Measurements from ENCODE around the gene NGEF. TPM values are rescaled to one million over a fixed set of nuclear protein-coding genes. Genes with fewer than 3 reads are reported as not detected.

NGEF gene
- total and polyA plus RNA-seq, 4 donors, result 10.6 to 22.6 (median 10.8) TPM

- peaks cover 2 to 8% (median 3%) of the 10 kb centered on the region in 4 donors for H3K4me1 ChIP-seq (ENCODE audit: control insufficient read depth in 4 of 4, insufficient read depth in 4 of 4, low read length in 3 of 4)
- TF ChIP-seq HNF4A (conservative IDR thresholded peaks at IDR 0.05) (no peak), EGR1 (IDR thresholded peaks at IDR 0.05; ENCODE audit: low read depth in 2 of 2) (no peak), NR2F2 (IDR thresholded peaks at IDR 0.05) (no peak), RXRA (IDR thresholded peaks at IDR 0.05) (no peak), FOXA1 (IDR thresholded peaks at IDR 0.05) (no peak), ATF3 (IDR thresholded peaks at IDR 0.05) (no peak)
- H3K4me3 ChIP-seq (ENCODE audit: low read depth in 1 of 3, low read length in 3 of 3), result no peak overlapping the region
- no peak overlapping the region for H3K9ac ChIP-seq (ENCODE audit: low read depth in 1 of 2, low read length in 2 of 2)
- no peak for DNase-seq (ENCODE audit: low spot score)
- H3K36me3 ChIP-seq (ENCODE audit: control insufficient read depth in 4 of 4, insufficient read depth in 3 of 4, low read depth in 1 of 4, low read length in 3 of 4), result no peaks in the 10 kb centered on the region
- 91% methylated on average over 1 of the region's 1 CpG for WGBS
- no peak overlapping the region for H3K27ac ChIP-seq (ENCODE audit: low read depth in 1 of 2, low read length in 2 of 2)
- no peaks in the 10 kb centered on the region for H3K9me3 ChIP-seq (ENCODE audit: control insufficient read depth in 4 of 4, low read length in 3 of 4)
- H3K27me3 ChIP-seq (ENCODE audit: control insufficient read depth in 4 of 4, insufficient read depth in 4 of 4, low read length in 3 of 4), result no peaks in the 10 kb centered on the region
Measured at GRCh38 chr2:233017947-233018346, 4.9 kb upstream of the NGEF start.

- Histone ChIP-seq H3K9me3 (ENCODE audit: control insufficient read depth in 4 of 4, low read length in 3 of 4) (no peaks in the 10 kb centered on the region), H3K36me3 (ENCODE audit: control insufficient read depth in 4 of 4, insufficient read depth in 3 of 4, low read depth in 1 of 4, low read length in 3 of 4) (no peaks in the 10 kb centered on the region), H3K27ac (ENCODE audit: low read depth in 1 of 2, low read length in 2 of 2) (no peak overlapping the region), H3K27me3 (ENCODE audit: control insufficient read depth in 4 of 4, insufficient read depth in 4 of 4, low read length in 3 of 4) (no peaks in the 10 kb centered on the region), H3K4me3 (ENCODE audit: low read depth in 1 of 3, low read length in 3 of 3) (no peak overlapping the region), H3K4me1 (ENCODE audit: control insufficient read depth in 4 of 4, insufficient read depth in 4 of 4, low read length in 3 of 4) (peaks cover 13 to 30% (median 19%) of the 10 kb centered on the region in 4 donors), H3K9ac (ENCODE audit: low read depth in 1 of 2, low read length in 2 of 2) (no peak overlapping the region)
- DNase-seq (ENCODE audit: low spot score), result no peak
- no peak for TF ChIP-seq EGR1 (IDR thresholded peaks at IDR 0.05; ENCODE audit: low read depth in 2 of 2)
- TF ChIP-seq YY1 (IDR thresholded peaks at IDR 0.05), result no peak
- no peak for TF ChIP-seq TAF1 (conservative IDR thresholded peaks at IDR 0.05)
- TF ChIP-seq SP1 (IDR thresholded peaks at IDR 0.05), result no peak
- no peak for TF ChIP-seq NR2F2 (IDR thresholded peaks at IDR 0.05)
- TF ChIP-seq, protein P1, sequence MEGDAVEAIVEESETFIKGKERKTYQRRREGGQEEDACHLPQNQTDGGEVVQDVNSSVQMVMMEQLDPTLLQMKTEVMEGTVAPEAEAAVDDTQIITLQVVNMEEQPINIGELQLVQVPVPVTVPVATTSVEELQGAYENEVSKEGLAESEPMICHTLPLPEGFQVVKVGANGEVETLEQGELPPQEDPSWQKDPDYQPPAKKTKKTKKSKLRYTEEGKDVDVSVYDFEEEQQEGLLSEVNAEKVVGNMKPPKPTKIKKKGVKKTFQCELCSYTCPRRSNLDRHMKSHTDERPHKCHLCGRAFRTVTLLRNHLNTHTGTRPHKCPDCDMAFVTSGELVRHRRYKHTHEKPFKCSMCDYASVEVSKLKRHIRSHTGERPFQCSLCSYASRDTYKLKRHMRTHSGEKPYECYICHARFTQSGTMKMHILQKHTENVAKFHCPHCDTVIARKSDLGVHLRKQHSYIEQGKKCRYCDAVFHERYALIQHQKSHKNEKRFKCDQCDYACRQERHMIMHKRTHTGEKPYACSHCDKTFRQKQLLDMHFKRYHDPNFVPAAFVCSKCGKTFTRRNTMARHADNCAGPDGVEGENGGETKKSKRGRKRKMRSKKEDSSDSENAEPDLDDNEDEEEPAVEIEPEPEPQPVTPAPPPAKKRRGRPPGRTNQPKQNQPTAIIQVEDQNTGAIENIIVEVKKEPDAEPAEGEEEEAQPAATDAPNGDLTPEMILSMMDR (IDR thresholded peaks at IDR 0.05; ENCODE audit: low read depth, low read length, missing input control), result no peak
- TF ChIP-seq HNF4G (IDR thresholded peaks at IDR 0.05), result no peak
- TF ChIP-seq GABPA (IDR thresholded peaks at IDR 0.05 in 1 of 2, conservative IDR thresholded peaks at IDR 0.05 in 1 of 2), result no peak
- TF ChIP-seq FOXA2 (IDR thresholded peaks at IDR 0.05), result no peak
- TF ChIP-seq FOXA1 (IDR thresholded peaks at IDR 0.05), result no peak
- TF ChIP-seq, protein P2, sequence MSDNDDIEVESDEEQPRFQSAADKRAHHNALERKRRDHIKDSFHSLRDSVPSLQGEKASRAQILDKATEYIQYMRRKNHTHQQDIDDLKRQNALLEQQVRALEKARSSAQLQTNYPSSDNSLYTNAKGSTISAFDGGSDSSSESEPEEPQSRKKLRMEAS (IDR thresholded peaks at IDR 0.05), result no peak
- TF ChIP-seq RXRA (IDR thresholded peaks at IDR 0.05), result no peak
- no peak for TF ChIP-seq RAD21 (IDR thresholded peaks at IDR 0.05)
- TF ChIP-seq HNF4A (conservative IDR thresholded peaks at IDR 0.05), result no peak
- TF ChIP-seq, protein P3, sequence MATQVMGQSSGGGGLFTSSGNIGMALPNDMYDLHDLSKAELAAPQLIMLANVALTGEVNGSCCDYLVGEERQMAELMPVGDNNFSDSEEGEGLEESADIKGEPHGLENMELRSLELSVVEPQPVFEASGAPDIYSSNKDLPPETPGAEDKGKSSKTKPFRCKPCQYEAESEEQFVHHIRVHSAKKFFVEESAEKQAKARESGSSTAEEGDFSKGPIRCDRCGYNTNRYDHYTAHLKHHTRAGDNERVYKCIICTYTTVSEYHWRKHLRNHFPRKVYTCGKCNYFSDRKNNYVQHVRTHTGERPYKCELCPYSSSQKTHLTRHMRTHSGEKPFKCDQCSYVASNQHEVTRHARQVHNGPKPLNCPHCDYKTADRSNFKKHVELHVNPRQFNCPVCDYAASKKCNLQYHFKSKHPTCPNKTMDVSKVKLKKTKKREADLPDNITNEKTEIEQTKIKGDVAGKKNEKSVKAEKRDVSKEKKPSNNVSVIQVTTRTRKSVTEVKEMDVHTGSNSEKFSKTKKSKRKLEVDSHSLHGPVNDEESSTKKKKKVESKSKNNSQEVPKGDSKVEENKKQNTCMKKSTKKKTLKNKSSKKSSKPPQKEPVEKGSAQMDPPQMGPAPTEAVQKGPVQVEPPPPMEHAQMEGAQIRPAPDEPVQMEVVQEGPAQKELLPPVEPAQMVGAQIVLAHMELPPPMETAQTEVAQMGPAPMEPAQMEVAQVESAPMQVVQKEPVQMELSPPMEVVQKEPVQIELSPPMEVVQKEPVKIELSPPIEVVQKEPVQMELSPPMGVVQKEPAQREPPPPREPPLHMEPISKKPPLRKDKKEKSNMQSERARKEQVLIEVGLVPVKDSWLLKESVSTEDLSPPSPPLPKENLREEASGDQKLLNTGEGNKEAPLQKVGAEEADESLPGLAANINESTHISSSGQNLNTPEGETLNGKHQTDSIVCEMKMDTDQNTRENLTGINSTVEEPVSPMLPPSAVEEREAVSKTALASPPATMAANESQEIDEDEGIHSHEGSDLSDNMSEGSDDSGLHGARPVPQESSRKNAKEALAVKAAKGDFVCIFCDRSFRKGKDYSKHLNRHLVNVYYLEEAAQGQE (IDR thresholded peaks at IDR 0.05), result no peak
- no peak for TF ChIP-seq JUND (IDR thresholded peaks at IDR 0.05)
- TF ChIP-seq ATF3 (IDR thresholded peaks at IDR 0.05), result no peak
- no peak for TF ChIP-seq ZBTB33 (IDR thresholded peaks at IDR 0.05)
- 96% methylated on average over 1 of the region's 1 CpG for WGBS
Measured at GRCh38 chr2:233015019-233015645, 2.1 kb upstream of the NGEF start.
